HCT116 (cell line): ENCODE data around the gene FUOM. TPM values are rescaled to one million over a fixed set of nuclear protein-coding genes. Genes with fewer than 3 reads are reported as not detected.

Experiments used
- ATAC-seq: fragments of 200-7000 bp; cut with Tn5 transposase; 2 replicates; pipeline ENCODE4 v1.9.1; 2020; ENCODE audit warnings: mild to moderate bottlenecking, moderate library complexity
- BruUV-seq: library from RNA; stranded (reverse); fragments of 400-500 nt; replicated peaks from 2 replicates; lab custom pipeline; 2021; lab: Mats Ljungman, UMichigan
- CTCF ChIA-PET: fragments of 300-600 bp; sonication (Branson Sonifier 250); formaldehyde crosslinking; loops from one replicate; lab custom pipeline; 2021; ENCODE audit warnings: antibody characterized with exemption; lab: Charles Lee
- POLR2A ChIA-PET: fragments of 300-600, 350-600 bp; sonication (Branson Sonifier 250); formaldehyde crosslinking; loops from one replicate; lab custom pipeline; 2021; ENCODE audit warnings: antibody characterized with exemption; lab: Charles Lee
- RAD21 ChIA-PET, 2 experiments: fragments of 300-600 bp; sonication (Branson Sonifier 250); formaldehyde crosslinking; loops; one replicate each; lab custom pipeline; 2023; ENCODE audit warnings: low total read pairs in 2 of 2; ENCODE audit not compliant: uncharacterized antibody in 2 of 2, unreplicated experiment in 2 of 2, low non-redundant PET in 1 of 2; lab: Charles Lee
- DNase-seq: peaks from one replicate; pipeline ENCODE4 v3.0.0-alpha.2; 2010; ENCODE audit warnings: low read depth, low spot score
- H2AFZ ChIP-seq: fragments of 200-600 bp; shearing (Covaris generic), sonication (generic); 2 replicates; pipeline ENCODE4 v1.6.1; 2017; ENCODE audit warnings: low read depth, mixed run types, mixed read lengths, antibody characterized with exemption, low read length; ENCODE audit not compliant: poor library complexity, severe bottlenecking
- H3K27ac ChIP-seq: 2 replicates; pipeline ENCODE4 v1.5.1; 2012; ENCODE audit warnings: low read depth, low read length
- H3K27me3 ChIP-seq: fragments of 200-600 bp; sonication (generic); 2 replicates; pipeline ENCODE4 v1.6.1; 2016; ENCODE audit warnings: mixed run types, low read length, mixed read lengths; ENCODE audit not compliant: insufficient read depth
- H3K36me3 ChIP-seq, 2 experiments: fragments of 200-500 bp in 1 of 2; fragments of 200-600 bp in 1 of 2; sonication (Bioruptor generic) in 1 of 2; sonication (generic) in 1 of 2; 2 replicates each; pipeline versions ENCODE4 v1.5.1 to v1.6.1; 2014 to 2016; ENCODE audit warnings: low read length in 2 of 2, inconsistent platforms in 1 of 2, mixed read lengths in 1 of 2, mixed run types in 1 of 2; ENCODE audit not compliant: insufficient read depth in 2 of 2, control insufficient read depth in 1 of 2
- H3K4me1 ChIP-seq, 2 experiments: fragments of 200-600 bp in 1 of 2; sonication (generic) in 1 of 2; 2 replicates each; pipeline versions ENCODE4 v1.5.1 to v1.6.1; 2012 to 2017; ENCODE audit warnings: low read length in 2 of 2, inconsistent platforms in 1 of 2, mild to moderate bottlenecking in 1 of 2, mixed read lengths in 1 of 2, mixed run types in 1 of 2, moderate library complexity in 1 of 2; ENCODE audit not compliant: insufficient read depth in 2 of 2, control insufficient read depth in 1 of 2
- H3K4me2 ChIP-seq: fragments of 200-600 bp; sonication (generic); 2 replicates; pipeline ENCODE4 v1.6.1; 2017; ENCODE audit warnings: mixed run types, low read length, mixed read lengths
- H3K4me3 ChIP-seq, 2 experiments: fragments of 200-600 bp in 1 of 2; sonication (generic) in 1 of 2; replicated peaks in 1 of 2; 2 replicates each; pipeline ENCODE4 v1.5.1; 2011 to 2016; ENCODE audit warnings: low read length in 2 of 2, control low read depth in 1 of 2, low read depth in 1 of 2, mild to moderate bottlenecking in 1 of 2, mixed read lengths in 1 of 2, mixed run types in 1 of 2
- H3K79me2 ChIP-seq: fragments of 200-600 bp; sonication (generic); 2 replicates; pipeline ENCODE4 v1.6.1; 2017; ENCODE audit warnings: mild to moderate bottlenecking, mixed run types, low read length, moderate library complexity, mixed read lengths; ENCODE audit not compliant: insufficient read depth
- H3K9ac ChIP-seq: fragments of 200-600 bp; sonication (generic); 2 replicates; pipeline ENCODE4 v1.6.1; 2016; ENCODE audit warnings: low read length, mixed read lengths
- H3K9me2 ChIP-seq: fragments of 200-600 bp; sonication (generic), shearing (Covaris generic); 2 replicates; pipeline ENCODE4 v1.6.1; 2017; ENCODE audit warnings: mixed run types, mild to moderate bottlenecking, moderate library complexity; ENCODE audit not compliant: insufficient read depth
- H3K9me3 ChIP-seq, 2 experiments: fragments of 200-500 bp in 1 of 2; fragments of 200-600 bp in 1 of 2; sonication (Bioruptor generic) in 1 of 2; sonication (generic) in 1 of 2; 2 replicates each; pipeline ENCODE4 v1.6.1; 2014 to 2017; ENCODE audit warnings: low read length in 2 of 2, mixed read lengths in 2 of 2, inconsistent platforms in 1 of 2, low read depth in 1 of 2, mild to moderate bottlenecking in 1 of 2, mixed run types in 1 of 2, moderate library complexity in 1 of 2; ENCODE audit not compliant: control insufficient read depth in 1 of 2, insufficient read depth in 1 of 2
- H4K20me1 ChIP-seq: fragments of 200-600 bp; sonication (generic), shearing (Covaris generic); 2 replicates; pipeline ENCODE4 v1.6.1; 2017; ENCODE audit warnings: mixed run types, mild to moderate bottlenecking, moderate library complexity; ENCODE audit not compliant: insufficient read depth
- CEBPB ChIP-seq: IDR thresholded peaks from 2 replicates; pipeline ENCODE4 v1.6.1; 2012; ENCODE audit warnings: low read depth
- ELF1 ChIP-seq: IDR thresholded peaks from 2 replicates; pipeline ENCODE4 v1.6.1; 2012; ENCODE audit warnings: low read depth, borderline replicate concordance
- EZH2 ChIP-seq: fragments of 200-600 bp; sonication (generic); IDR thresholded peaks from 2 replicates; pipeline ENCODE4 v1.6.1; 2017; ENCODE audit warnings: antibody characterized with exemption, mixed run types
- EZH2phosphoT487 ChIP-seq: fragments of 200-600 bp; IDR thresholded peaks from 2 replicates; pipeline ENCODE4 v1.6.1; 2018; ENCODE audit warnings: antibody characterized with exemption, borderline replicate concordance
- JUND ChIP-seq: IDR thresholded peaks from 2 replicates; pipeline ENCODE4 v1.6.1; 2012
- POLR2A ChIP-seq: IDR thresholded peaks from 2 replicates; pipeline ENCODE4 v1.7.0; 2011; ENCODE audit warnings: borderline replicate concordance; ENCODE audit not compliant: insufficient read depth, insufficient read length; ENCODE audit errors: extremely low read depth
- SP1 ChIP-seq: IDR thresholded peaks from 2 replicates; pipeline ENCODE4 v1.6.1; 2012; ENCODE audit warnings: low read depth
- SRF ChIP-seq: IDR thresholded peaks from 2 replicates; pipeline ENCODE4 v1.6.1; 2012; ENCODE audit warnings: low read depth
- intact Hi-C: fragments of 100-400 bp; cut with micrococcal nuclease; formaldehyde crosslinking; loops from 2 replicates; pipeline ENCODE4 v1.10.0; 2022
- total RNA-seq: library from RNA; stranded (reverse); gene quantifications from one replicate; pipeline ENCODE4 v1.2.1, GENCODE V29; 2021; ENCODE audit not compliant: unreplicated experiment
- TF ChIP-seq, protein P1 (sequence below): IDR thresholded peaks from 2 replicates; pipeline ENCODE4 v1.6.1; 2012; ENCODE audit warnings: low read depth
- TF ChIP-seq, protein P2 (sequence below): IDR thresholded peaks from 2 replicates; pipeline ENCODE4 v1.6.1; 2011; ENCODE audit warnings: mild to moderate bottlenecking, low read length, moderate library complexity; ENCODE audit not compliant: insufficient replicate concordance; ENCODE audit errors: extremely low read depth
- TF ChIP-seq, protein P3 (sequence below), 3 experiments: fragments of 200-600 bp in 1 of 3; sonication (generic) in 1 of 3; IDR thresholded peaks in 2 of 3; conservative IDR thresholded peaks in 1 of 3; 2 replicates each; pipeline ENCODE4 v1.5.1; 2012 to 2017; ENCODE audit warnings: low read depth in 2 of 3, low read length in 2 of 3, antibody characterized with exemption in 1 of 3, borderline replicate concordance in 1 of 3, control low read depth in 1 of 3, mild to moderate bottlenecking in 1 of 3, mixed read lengths in 1 of 3, mixed run types in 1 of 3, moderate library complexity in 1 of 3; ENCODE audit not compliant: insufficient read depth in 1 of 3
- TF ChIP-seq, protein P4 (sequence below): IDR thresholded peaks from 2 replicates; pipeline ENCODE4 v1.6.1; 2012

FUOM gene
- total RNA-seq, 1 experiment from 2014 or later, result 21.5 TPM

DNA sequence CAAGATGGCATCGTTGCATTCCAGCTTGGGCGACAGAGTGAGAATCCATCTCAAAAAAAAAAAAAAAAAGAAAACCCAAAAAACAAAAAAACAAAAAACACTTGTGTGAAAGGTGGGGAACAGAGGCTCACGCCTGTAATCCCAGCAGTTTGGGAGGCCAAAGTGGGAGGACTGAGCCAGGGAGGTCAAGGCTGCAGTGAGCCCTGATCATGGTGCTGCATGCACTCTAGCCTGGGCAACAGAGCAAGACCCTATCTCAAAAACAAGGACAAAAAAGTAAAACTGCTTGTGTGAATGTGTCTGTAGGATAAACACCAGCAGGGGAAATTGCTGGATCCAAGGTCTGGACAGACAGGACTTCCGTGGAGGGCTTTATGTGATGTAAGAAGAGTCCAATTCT lies 25.7 kb upstream of the FUOM start:
- H3K9ac ChIP-seq, result no peak overlapping the region
- RAD21 ChIA-PET, result no interaction called here
- no peaks in the 10 kb centered on the region for H3K27me3 ChIP-seq
- POLR2A ChIA-PET, result no interaction called here
- no peak overlapping the region for H3K27ac ChIP-seq
- no peaks in the 10 kb centered on the region for H3K9me2 ChIP-seq
- no peak overlapping the region for H3K4me2 ChIP-seq
- H3K4me1 ChIP-seq, result no peaks in the 10 kb centered on the region
- CTCF ChIA-PET, result no interaction called here
- H3K36me3 ChIP-seq, result no peaks in the 10 kb centered on the region
- no peak overlapping the region for H3K4me3 ChIP-seq
- DNase-seq, result no peak
- H4K20me1 ChIP-seq, result no peaks in the 10 kb centered on the region
- H2AFZ ChIP-seq, result no peak overlapping the region
- ATAC-seq, result no peak
- no peak for TF ChIP-seq EZH2phosphoT487
- TF ChIP-seq, protein P1, sequence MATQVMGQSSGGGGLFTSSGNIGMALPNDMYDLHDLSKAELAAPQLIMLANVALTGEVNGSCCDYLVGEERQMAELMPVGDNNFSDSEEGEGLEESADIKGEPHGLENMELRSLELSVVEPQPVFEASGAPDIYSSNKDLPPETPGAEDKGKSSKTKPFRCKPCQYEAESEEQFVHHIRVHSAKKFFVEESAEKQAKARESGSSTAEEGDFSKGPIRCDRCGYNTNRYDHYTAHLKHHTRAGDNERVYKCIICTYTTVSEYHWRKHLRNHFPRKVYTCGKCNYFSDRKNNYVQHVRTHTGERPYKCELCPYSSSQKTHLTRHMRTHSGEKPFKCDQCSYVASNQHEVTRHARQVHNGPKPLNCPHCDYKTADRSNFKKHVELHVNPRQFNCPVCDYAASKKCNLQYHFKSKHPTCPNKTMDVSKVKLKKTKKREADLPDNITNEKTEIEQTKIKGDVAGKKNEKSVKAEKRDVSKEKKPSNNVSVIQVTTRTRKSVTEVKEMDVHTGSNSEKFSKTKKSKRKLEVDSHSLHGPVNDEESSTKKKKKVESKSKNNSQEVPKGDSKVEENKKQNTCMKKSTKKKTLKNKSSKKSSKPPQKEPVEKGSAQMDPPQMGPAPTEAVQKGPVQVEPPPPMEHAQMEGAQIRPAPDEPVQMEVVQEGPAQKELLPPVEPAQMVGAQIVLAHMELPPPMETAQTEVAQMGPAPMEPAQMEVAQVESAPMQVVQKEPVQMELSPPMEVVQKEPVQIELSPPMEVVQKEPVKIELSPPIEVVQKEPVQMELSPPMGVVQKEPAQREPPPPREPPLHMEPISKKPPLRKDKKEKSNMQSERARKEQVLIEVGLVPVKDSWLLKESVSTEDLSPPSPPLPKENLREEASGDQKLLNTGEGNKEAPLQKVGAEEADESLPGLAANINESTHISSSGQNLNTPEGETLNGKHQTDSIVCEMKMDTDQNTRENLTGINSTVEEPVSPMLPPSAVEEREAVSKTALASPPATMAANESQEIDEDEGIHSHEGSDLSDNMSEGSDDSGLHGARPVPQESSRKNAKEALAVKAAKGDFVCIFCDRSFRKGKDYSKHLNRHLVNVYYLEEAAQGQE, result no peak
- TF ChIP-seq, protein P2, sequence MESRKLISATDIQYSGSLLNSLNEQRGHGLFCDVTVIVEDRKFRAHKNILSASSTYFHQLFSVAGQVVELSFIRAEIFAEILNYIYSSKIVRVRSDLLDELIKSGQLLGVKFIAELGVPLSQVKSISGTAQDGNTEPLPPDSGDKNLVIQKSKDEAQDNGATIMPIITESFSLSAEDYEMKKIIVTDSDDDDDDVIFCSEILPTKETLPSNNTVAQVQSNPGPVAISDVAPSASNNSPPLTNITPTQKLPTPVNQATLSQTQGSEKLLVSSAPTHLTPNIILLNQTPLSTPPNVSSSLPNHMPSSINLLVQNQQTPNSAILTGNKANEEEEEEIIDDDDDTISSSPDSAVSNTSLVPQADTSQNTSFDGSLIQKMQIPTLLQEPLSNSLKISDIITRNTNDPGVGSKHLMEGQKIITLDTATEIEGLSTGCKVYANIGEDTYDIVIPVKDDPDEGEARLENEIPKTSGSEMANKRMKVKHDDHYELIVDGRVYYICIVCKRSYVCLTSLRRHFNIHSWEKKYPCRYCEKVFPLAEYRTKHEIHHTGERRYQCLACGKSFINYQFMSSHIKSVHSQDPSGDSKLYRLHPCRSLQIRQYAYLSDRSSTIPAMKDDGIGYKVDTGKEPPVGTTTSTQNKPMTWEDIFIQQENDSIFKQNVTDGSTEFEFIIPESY, result no peak
- no peak for TF ChIP-seq ELF1
- no peak for TF ChIP-seq JUND
- TF ChIP-seq, protein P3, sequence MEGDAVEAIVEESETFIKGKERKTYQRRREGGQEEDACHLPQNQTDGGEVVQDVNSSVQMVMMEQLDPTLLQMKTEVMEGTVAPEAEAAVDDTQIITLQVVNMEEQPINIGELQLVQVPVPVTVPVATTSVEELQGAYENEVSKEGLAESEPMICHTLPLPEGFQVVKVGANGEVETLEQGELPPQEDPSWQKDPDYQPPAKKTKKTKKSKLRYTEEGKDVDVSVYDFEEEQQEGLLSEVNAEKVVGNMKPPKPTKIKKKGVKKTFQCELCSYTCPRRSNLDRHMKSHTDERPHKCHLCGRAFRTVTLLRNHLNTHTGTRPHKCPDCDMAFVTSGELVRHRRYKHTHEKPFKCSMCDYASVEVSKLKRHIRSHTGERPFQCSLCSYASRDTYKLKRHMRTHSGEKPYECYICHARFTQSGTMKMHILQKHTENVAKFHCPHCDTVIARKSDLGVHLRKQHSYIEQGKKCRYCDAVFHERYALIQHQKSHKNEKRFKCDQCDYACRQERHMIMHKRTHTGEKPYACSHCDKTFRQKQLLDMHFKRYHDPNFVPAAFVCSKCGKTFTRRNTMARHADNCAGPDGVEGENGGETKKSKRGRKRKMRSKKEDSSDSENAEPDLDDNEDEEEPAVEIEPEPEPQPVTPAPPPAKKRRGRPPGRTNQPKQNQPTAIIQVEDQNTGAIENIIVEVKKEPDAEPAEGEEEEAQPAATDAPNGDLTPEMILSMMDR (IDR thresholded peaks at IDR 0.05 in 2 of 3, conservative IDR thresholded peaks at IDR 0.05 in 1 of 3; ENCODE audit: borderline replicate concordance in 1 of 3, insufficient read depth in 1 of 3, low read depth in 2 of 3, low read length in 2 of 3), result no peak
- TF ChIP-seq SRF, result no peak
- TF ChIP-seq, protein P4, sequence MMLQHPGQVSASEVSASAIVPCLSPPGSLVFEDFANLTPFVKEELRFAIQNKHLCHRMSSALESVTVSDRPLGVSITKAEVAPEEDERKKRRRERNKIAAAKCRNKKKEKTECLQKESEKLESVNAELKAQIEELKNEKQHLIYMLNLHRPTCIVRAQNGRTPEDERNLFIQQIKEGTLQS, result no peak
- no peak for TF ChIP-seq SP1
- no peak for TF ChIP-seq EZH2
- no peak for TF ChIP-seq POLR2A
- TF ChIP-seq CEBPB, result no peak
- BruUV-seq, result no TSS peak
- intact Hi-C loops, result no loop called here
- no peaks in the 10 kb centered on the region for H3K9me3 ChIP-seq
- H3K79me2 ChIP-seq, result no peaks in the 10 kb centered on the region
